ENCODE data around the gene RACGAP1. TPM values are rescaled to one million over a fixed set of nuclear protein-coding genes. Genes with fewer than 3 reads are reported as not detected.

RACGAP1 gene
- total and polyA plus RNA-seq, 2 of the 8 experiments (the other 6 are each of a cell fraction or from before 2014, with no cell fraction given): 18.0 to 66.3 TPM

- TF ChIP-seq CHD7 (IDR thresholded peaks at IDR 0.05; ENCODE audit: insufficient replicate concordance, low read length): no peak
Measured at GRCh38 chr12:49969651-49970429, 55.5 kb downstream of the RACGAP1 start (continued).
